GM21528 (cell line): Measurements from ENCODE around the gene LRRTM4.

Experiments
- ATAC-seq: cut with Tn5 transposase; IDR thresholded peaks from one replicate; pipeline ENCODE4 v1.9.1; 2021; ENCODE audit warnings: mild to moderate bottlenecking, moderate library complexity; ENCODE audit not compliant: unreplicated experiment, low FRiP score

Gene LRRTM4

GRCh38 chr2:77479395-77479794, 42.8 kb downstream of the LRRTM4 start:
- ATAC-seq, result no peak

DNA sequence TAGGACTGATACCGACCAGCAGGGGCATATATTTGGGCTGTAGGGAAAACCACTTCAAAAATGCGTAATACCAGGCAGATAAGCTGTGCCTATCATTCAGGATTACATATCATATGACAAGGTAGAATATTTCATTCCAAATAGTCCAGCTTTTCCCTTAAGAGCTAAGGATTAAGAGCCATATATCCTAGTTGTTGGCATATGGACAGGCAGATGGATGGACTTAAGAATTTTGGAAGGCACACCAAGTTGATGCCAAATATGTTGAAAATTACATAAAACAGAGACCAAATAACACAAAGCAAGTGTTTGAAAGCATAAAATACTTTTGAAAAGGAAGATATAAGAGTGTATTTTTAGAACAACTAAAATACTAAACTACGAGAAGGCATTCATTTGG, 52.1 kb downstream of the LRRTM4 start:
- ATAC-seq, result no peak

DNA sequence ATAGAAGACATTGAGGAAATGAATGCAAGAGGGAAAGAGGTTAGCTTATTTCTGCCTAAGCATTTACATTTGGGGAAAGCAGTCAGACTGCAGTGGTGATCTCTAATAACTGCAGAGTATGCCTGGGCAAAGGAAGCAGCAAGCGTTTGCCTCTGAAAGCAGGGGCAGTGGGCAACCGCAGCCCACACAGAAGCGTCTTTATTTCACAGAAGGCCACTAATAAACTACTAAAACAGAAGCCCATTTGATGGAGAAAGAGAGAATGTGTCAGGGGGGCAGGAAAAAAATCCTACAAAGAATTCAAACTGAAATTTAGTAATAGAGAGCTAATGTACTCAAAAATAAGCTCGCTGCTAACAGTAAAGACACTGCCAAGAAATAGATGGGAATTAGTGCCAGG, 53.1 kb downstream of the LRRTM4 start:
- no peak for ATAC-seq

- no peak for ATAC-seq
These were observed 62.3 kb downstream of the LRRTM4 start for GRCh38 chr2:77459840-77460239.

GRCh38 chr2:77458216-77458615, 64.0 kb downstream of the LRRTM4 start:
- no peak for ATAC-seq

DNA sequence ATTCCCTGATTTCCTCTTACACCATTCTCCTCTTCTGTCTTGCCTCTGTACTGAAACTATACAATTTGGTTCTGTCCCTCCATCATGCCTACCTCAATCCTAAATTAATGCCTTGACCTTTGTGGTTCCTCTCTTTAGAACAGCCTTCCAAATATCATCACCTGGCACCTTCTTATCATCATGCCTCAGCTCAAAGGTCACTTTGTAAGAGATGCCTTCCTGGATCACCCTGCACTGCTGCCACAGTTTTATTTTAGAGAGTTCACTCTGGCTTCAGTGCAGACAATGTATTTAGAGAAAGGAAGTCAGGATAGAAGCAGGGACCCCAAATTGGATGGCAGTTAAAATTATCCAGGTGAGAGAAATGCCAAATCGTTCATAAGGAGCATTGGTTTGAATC, 64.5 kb downstream of the LRRTM4 start:
- ATAC-seq, result no peak

DNA sequence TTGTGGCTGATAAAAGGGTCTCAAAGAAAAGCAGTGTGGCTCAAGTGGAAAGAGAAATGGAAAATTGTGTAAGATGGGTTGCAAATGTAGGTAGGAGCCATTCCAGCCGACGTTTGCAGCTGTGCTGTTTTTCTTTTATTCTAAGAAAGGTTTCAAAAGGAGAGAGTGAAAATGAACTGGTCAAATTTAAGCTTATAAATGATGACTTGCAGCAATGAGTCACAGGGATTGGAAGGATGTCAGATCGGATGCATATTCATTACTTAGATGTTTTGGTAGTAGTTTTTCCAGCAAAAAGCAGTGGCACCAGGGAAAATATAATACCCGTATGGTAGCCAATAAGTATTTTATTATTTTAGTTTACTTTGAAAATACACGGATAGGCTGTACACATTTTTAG, 79.1 kb downstream of the LRRTM4 start:
- ATAC-seq, result no peak

GRCh38 chr2:77434880-77435279, 87.3 kb downstream of the LRRTM4 start:
- no peak for ATAC-seq

DNA sequence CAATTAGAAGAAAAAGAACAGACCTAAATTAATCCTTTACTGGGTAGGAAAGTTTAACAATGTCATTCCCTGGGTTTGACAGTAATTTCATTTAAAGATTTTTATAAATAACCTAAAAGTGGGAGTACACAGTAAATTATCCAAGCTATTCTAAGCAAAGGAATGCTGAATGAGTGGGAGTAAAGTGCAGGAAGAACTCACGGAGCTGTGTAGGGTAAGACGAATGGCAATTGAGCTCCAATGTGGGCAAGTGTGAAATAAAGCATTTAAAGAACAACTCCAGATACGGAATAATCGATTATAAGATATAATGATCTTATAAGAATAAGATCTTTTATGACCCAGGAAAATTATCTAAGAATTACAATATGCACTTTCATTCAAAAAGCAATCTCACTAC, 93.2 kb downstream of the LRRTM4 start:
- no peak for ATAC-seq

DNA sequence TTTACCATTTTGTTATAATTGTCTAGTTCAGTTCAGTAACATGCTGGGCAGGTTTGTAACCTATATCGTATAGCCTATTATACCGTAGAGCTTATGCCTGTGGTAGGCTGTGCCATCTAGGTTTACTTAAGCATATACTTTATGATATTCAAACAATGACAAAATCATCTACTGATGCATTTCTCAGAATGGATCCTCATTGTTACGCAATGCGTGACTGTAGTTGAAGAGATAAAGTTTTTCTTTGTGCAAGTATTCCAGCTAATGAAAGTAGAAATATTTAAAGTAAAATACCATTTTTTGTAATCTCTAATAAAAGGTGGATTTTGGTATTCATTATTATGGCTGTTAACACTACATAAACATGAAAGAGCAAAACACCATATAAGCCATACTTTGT, 100.2 kb downstream of the LRRTM4 start:
- ATAC-seq, result no peak

GRCh38 chr2:77418537-77418936, 103.6 kb downstream of the LRRTM4 start:
- ATAC-seq, result no peak

DNA sequence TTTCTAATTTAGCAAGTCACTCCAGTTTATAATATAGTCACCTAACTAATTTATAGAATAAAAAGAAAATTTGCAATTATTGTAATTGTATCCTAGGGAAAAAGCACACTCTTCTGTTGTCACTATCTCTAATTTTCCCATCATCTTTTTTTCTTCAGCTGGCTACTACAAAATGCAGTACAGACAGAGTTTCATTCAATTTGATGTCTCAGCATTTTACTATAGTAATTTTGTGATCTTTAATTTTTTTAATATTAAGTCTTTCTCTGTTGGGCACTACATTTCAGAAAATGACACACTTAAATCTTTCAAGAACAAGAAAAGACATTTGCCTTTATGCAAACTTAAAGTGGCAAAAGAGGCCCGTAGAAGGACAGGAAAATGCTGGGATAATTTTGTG, 118.0 kb downstream of the LRRTM4 start:
- ATAC-seq, result no peak

GRCh38 chr2:77398970-77399600, 123.1 kb downstream of the LRRTM4 start:
- ATAC-seq, result no peak

GRCh38 chr2:77397763-77398162, 124.4 kb downstream of the LRRTM4 start:
- ATAC-seq, result no peak

DNA sequence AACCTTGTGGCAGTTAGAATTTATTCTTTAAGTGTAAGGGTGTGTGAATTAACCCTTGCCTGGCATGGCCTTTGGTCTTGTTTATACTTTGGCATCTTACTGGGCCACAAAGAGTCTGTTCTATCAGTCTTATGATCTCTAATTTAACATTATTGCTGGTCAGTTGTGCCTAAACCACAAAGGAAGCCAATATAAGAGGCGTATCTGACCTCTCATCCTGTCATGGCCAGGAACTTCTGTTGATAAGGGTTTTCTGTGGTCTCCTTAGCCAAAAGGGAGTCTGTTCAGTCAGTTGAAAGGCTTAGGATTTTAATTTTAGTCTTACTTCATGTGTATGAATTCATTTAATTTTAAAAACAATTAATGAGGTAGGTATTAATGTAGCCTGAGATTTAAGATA, 127.2 kb downstream of the LRRTM4 start:
- ATAC-seq, result no peak

- no peak for ATAC-seq
These were observed 131.1 kb downstream of the LRRTM4 start for GRCh38 chr2:77391119-77391518.

DNA sequence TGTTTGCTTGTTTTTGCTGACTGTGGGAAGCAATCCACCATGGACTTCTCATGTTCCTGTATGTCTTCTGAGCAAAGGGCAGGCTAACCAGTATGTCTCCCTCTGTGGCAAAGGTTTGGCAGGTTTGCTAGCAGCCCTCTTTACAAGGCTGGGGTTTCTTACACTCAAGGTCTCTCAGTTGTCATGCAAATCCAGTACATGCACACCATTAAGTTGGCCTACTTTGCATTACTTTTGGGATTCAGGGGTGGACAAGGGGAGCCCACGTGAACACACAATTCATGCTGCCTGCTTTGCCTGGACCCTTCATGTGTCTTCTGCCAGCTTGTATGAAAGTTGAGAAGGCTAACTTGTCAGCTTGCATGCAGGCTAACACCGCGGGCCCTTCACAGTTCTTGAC, 134.9 kb downstream of the LRRTM4 start:
- ATAC-seq, result no peak

DNA sequence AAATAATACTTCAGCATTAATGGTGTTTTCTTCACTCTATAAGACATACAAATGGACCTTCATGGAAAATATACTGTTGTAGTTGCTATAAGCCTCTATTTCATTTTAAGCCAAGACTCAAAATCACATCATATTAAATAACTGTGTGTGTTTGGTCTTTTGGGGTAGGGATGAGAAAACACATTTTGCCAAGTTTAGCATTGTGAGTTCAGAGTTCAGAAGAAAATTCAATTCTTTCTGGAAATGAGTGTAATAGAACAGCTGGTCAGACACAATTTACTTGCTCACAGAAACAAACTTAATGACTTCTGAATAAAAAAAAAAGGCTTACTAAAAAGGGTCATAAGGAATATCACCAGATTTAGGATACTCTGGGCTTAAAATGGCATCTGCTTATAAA, 149.5 kb downstream of the LRRTM4 start:
- no peak for ATAC-seq

GRCh38 chr2:77370511-77370910, 151.7 kb downstream of the LRRTM4 start:
- no peak for ATAC-seq

- ATAC-seq, result no peak
These were observed 158.9 kb downstream of the LRRTM4 start for GRCh38 chr2:77363277-77363676.

DNA sequence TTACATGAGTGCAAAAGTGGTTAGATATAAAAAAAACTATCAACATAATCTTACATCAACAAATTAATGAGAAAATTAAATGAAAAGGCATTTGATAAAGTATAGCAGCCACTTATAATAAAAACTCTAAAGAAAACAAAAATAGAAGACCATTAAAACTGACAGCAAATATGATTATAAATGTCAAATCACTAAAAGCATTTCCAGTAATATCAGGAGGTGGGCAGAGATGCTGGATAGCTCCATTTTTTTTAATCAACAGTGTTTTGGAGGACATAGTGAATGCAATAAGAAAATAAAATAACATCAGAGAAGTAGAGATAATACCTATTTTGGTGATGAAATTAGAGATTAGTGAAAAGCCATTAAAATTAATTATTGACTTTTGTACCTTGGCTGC, 173.4 kb downstream of the LRRTM4 start:
- ATAC-seq, result no peak

GRCh38 chr2:77336013-77336412, 186.2 kb downstream of the LRRTM4 start:
- no peak for ATAC-seq
